HG02798 (cell line): ENCODE measurements around the gene SH3YL1.

Experiments used
- ATAC-seq: cut with Tn5 transposase; IDR thresholded peaks from one replicate; pipeline ENCODE4 v1.9.1; 2021; ENCODE audit warnings: mild to moderate bottlenecking; ENCODE audit not compliant: unreplicated experiment, poor library complexity

Gene SH3YL1

DNA sequence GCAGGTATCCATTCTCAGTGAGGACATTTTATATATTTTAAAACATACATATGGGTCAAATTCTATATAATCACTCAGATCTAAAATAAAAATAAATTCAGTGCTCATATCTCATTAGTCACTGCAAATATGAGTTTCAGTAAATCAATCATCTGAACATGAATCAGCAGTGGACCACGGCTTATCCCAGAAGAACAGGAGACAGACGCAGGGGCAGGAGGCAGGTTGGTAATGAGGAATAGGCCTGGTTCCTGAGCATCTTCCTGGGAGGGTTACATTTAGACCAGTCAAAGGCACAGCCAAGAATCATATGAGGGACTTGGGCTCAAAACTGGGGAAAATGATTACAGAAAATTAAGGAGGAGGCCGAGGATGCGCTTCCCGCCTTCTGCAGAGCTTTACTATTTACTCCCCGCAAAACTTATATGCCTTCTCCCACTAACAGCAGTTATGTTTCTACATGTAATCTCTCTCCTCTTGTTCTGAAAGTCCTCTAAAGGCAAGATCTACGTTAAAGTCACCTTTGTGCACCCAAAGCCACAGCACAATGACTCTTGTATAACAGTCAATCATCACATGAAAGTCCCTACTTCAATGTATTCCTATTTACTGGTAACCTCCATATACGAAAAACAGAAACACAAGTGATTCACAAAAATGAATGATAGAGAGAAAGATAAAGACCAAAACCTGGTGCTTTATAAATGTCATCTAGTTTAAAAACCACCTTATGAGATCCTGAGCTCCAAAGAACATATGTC is 35.1 kb downstream of the SH3YL1 start:
- no peak for ATAC-seq

- ATAC-seq, result no peak
These were observed 35.7 kb downstream of the SH3YL1 start for GRCh38 chr2:228115-228514.

DNA sequence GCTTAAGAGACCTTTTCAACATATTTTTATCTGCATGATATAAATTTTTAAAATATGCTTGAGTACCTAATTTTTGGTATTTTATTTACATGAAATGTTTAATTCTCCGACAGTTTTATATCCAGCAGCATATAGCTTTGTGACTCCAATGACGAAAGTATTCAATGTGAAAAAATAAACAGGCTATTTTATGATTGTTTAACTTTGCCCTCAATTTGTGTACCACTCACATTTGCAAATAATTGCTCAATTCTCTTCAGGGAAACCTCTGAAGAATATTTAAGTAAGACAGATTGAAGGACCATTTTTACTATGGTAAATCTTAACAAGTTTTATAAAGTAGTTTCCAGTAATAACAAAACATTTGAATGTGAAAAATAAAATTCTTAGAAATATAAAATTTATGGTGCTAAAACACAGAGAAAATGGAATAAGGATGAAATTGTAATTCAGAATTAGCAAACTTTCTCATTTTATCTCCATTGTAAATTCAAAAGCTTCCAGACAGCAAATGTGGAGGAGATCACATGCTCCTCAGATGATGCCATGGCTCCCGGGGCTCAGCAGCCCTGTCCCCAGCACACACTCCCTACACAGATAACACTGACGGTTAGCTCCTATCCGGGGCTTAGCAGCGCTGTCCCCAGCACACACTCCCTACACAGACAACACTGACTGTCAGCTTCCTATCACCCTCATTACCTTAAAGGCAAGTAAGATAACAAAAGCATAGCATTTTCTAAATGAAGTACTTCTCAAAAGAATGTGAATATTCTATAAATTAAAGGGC is 39.7 kb downstream of the SH3YL1 start:
- ATAC-seq, result no peak

DNA sequence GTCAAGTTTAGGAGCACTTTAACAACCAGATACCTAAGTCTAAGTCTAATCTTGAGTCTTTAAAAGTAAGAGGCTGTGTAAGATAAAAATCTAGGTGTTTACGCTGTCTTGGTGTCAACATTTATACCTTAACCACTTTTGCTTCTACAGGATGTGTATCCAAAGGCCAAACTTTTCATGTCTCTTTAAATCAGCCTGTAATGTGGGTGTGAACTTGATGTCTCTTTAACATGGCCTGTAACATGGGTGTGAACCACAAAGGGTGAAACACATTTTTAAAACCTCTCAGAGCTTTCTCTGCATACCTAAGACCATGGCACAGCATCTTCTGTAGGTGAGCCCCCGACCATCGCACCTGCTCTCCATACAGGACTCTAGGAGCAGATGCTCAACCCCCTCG is 40.4 kb downstream of the SH3YL1 start:
- no peak for ATAC-seq

DNA sequence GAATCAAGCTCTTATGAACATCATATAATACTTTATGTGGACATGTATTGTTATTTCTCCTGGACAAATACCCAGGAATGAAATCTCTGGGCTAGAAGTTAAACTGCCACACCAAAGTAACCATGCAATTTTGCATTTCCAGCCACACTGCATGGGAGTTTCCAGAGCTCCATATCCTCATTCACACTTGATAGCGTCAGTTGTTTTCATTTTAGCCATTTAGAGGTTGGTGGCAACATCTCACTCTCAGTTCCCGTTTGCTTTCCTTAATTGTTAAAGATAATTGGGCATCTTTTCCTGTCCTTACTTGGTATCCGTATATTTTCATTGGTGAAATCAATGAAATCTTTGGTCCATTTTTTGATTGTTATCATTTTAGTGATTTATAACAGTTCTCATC is 47.8 kb downstream of the SH3YL1 start:
- ATAC-seq, result no peak

- no peak for ATAC-seq
These were observed 49.7 kb downstream of the SH3YL1 start for GRCh38 chr2:213932-214693.

DNA sequence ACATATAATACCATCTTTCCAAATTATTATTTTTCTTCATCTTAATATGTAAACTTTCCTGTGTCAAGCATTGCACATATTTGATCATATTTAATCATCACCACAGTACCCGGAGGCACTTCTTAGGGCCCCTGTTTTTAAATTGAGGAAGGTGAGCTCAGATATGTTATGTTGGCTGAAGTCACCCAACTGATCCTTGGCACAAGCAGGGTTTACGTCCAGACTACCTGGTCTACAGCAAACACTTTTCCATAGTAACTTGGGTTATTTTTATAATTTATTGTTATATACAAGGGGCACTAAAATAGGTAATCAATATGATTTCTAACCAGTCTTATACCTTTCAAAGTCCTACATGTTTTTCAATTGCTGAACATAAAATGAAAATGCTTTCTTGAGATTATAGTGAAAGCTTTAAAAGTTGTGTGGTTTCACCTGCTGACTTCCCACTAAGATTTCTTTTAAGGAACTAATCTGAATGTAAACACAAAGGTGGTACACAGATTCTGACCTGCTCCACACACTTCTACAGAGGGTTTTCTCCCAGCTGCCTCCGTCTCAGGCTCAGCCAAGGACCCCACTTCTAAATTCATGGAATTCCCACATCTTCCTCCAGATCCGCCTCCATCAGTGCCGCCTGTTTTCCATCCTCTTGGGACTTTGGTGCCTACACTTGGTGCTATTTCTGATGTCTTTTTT is 52.2 kb downstream of the SH3YL1 start:
- ATAC-seq, result no peak

DNA sequence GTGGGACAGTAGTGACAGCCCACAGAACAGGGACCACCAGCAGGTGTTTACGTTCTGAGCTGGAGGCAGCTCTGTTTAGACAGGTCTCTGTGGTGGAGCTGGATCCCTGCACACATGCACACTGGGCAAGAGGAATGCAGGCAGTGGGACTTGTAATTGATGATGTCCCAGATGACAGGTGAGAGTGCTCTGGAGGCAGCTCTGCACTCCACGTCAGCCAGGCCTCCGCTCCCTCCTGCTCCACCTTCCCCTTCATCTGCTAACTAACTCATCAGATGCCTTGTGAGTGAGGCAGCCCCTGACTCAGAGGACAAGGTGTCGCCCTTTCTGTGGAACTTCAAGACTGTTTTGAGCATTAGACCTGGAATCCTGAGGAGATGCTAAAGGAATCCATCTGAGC is 53.2 kb downstream of the SH3YL1 start:
- no peak for ATAC-seq

GRCh38 chr2:209470-209869 is 54.4 kb downstream of the SH3YL1 start:
- ATAC-seq, result no peak

GRCh38 chr2:208335-208734 is 55.5 kb downstream of the SH3YL1 start:
- ATAC-seq, result no peak

- no peak for ATAC-seq
These were observed 59.8 kb downstream of the SH3YL1 start for GRCh38 chr2:203984-204383.

GRCh38 chr2:203401-203800 is 60.4 kb downstream of the SH3YL1 start:
- ATAC-seq, result no peak

DNA sequence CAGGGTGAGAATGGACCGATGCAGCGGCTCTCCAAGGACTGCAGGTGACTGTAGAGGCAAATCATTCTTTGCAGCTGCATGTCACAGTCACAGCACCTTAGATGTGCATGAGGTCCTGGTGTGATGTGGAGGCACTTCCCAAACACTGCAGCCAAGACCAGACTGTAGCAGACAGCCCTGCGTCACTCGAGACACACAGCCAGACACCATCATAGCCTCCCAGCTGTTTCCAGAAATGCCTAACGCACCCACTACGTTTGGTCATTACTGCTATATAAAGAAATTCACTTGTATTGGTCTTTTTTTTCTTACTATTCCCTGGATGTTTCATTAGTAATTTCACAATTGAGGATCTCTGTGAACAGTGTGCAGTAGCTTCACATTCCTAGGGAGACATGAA is 60.9 kb downstream of the SH3YL1 start:
- no peak for ATAC-seq

DNA sequence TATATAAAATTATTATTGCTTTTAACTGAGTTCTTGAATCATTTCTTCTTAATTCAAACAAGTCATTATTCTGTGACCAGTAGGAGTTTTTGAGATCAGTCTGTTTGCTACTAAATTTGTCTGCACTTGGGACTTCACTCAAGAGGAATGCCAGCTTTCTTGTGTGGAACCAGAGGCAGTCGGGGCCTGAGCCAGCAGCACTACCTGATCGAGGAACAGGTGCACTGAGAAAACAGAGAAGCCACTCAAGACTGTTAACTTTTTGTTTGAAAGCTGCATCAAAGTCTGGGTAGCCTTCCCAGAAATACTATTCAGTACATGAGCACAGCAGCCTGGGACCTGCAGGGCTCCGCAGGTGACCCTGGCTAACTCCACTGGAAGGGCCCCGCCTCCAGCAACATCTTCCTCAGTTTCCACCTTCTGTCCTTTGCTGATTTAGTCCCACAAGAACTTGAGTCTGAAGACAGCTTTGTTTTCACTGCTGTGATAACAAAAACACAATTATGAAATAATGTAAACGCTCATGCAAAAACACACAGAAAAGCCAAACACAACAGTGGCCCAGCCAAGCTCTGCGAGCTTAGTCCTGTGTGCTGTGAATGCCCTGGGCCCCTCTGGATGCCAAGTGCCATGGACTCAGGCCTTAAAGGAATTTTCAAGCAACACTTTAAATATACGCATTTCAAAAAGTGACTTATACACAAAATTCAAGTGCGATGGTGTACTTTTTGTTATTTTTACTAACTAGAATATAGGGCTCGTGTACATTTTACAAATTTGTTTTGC is 62.0 kb downstream of the SH3YL1 start:
- no peak for ATAC-seq

- no peak for ATAC-seq
These were observed 64.5 kb downstream of the SH3YL1 start for GRCh38 chr2:199041-199966.

DNA sequence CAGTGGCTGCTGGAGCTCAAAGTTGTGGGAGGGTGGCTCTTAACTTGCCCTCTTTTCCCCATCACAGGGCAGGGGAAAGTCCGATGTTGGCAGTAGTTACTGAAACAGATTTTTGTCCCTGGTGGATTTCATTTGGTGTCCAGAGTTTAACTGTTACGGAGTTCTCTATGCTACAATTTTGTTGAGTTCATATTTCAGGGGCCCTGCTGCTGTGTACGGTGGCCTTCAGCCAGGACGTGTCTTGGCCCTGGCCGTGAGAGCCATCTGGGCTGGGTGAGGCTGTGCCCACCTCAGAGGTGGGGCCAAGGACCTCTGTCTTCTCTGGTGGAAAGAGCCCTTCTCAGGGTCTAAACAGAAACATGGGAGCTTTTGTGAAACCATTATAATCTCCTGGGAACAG is 67.4 kb downstream of the SH3YL1 start:
- no peak for ATAC-seq

DNA sequence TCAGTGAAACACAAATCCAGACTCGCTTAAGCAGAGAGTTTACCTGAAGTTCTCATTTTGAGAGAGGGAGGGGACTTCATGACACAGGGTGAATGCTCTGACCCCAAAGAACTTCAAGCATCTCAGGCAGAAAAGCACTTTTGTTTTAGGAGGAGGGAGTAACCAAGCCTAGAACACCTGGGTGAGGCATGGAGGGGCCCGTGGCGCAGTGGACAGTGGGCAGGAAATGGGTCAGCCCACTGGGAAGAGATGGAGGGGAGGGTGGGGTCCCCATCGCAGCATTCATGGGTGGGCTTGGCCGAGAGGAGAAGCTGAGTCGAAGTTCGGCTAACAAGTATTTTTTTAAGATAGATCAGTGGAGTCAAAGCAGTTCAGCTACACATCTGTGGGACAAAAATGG is 67.9 kb downstream of the SH3YL1 start:
- ATAC-seq, result no peak

DNA sequence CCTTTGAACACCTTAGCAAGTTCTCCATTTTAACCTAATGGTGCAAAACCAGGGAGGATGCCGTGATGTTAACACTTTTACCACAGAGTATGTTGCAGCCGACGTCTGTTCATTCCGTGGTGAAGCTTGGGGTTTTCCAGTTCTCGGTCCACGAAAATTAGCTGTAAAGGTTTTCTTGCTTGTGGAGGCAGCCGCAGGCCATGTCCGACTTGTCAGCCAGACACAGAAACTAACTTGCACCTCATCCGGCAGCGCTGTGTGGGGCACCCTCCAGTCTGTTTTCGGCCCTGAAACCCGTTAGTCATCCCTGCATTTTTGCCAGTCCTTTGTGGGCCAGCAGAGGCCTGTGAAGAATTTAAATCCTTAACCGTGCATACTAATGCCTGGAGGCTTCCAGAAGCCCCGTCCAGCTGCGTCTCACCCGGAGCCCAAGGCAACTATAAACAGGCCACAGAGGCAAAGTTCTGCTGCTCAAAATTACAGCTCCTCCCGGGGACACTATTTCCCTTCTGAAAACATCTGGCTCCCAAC is 70.6 kb downstream of the SH3YL1 start:
- ATAC-seq, result no peak
